Smooth muscle cell of the brain vasculature (primary cell): Measurements from ENCODE around the gene PROX1.
"Not testable (repeated sequence)": the region's sequence is repeated elsewhere in the genome, so short reads cannot be mapped to it uniquely, and the experiment has no call there.

Experiments
- DNase-seq: peaks from one replicate; pipeline ENCODE4 v3.0.0-alpha.2; 2012; ENCODE audit warnings: low read depth, low spot score

The PROX1 gene

DNA sequence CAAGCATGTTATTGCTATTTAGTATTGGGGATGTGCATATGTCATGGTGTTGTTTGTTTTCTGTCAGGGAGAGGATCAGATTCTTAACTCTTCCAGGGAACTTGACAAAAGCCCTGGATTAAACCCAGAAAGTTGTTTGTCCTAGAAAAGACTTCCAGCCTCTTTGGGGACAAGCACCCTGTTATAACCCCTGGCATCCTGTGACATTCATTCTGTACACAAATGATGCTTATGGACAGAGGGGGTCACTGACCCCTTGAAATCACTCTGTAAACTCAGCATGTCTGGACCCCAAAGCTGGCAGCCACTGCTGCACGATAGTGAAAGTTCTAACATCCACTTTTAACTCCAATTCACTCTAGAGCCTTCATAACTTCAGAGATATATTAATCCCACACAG lies 81.2 kb downstream of the PROX1 start:
- DNase-seq, result no peak

GRCh38 chr1:214071469-214071868 lies 83.7 kb downstream of the PROX1 start:
- DNase-seq, result no peak

- no peak for DNase-seq
Observed at GRCh38 chr1:214072426-214073157, 84.8 kb downstream of the PROX1 start.

GRCh38 chr1:214074477-214074876 lies 86.7 kb downstream of the PROX1 start:
- no peak for DNase-seq

DNA sequence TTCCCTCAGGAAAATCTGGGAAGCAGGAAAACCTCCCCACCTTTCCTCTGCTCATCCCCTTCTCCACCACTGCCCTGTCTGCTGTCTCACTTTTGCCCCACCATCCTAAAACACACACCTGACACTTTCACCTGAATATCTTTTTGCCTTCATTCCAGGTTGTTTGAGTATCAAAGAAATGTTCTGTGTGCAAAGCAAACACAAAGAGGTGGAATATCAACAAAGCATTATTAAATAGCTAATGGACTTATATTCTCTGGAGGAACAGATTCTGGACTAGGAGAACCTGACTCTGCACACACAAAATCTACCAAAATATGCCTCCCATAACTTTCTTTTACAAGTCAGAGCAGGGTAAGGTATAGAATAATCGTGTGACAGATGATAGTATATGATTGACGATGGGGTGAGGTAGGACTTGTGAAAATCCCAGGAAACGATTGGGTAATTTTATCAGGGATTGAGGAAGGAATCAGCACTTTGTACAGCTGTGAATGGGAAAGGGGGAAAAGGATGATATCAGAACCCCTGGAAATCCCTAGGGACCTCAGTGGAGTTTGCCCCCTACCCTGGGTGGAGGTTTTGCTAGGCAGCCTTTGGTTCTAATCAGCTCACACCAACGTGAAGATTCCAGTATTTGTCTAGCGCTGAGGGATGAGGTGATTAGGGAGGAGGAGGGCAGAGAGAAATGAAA lies 87.7 kb downstream of the PROX1 start:
- no peak for DNase-seq

GRCh38 chr1:214075999-214076707 lies 88.4 kb downstream of the PROX1 start:
- no peak for DNase-seq

GRCh38 chr1:214076708-214077065 lies 88.9 kb downstream of the PROX1 start:
- DNase-seq, result no peak

GRCh38 chr1:214078950-214079349 lies 91.2 kb downstream of the PROX1 start:
- no peak for DNase-seq

- DNase-seq, result no peak
Observed at GRCh38 chr1:214085325-214085724, 97.6 kb downstream of the PROX1 start.

- DNase-seq, result no peak
Observed at GRCh38 chr1:214086945-214087344, 99.2 kb downstream of the PROX1 start.

DNA sequence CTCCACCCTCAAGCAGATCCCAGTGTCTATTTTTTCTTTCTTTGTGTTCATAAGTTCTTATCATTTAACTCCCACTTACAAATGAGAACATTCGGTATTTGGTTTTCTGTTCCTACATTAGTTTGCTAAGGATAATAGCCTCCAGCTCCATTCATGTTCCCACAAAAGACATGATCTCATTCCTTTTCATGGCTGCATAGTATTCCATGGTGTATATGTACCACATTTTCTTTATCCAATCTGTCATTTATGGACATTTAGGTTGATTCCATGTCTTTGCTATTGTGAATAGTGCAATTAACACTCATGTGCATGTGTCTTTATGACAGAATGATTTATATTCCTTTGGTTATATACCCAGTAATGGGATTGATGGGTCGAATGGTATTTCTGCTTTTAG lies 101.2 kb downstream of the PROX1 start:
- not testable (repeated sequence) for DNase-seq
